NCI-H2029 (cell line): Measurements from ENCODE around the gene OR2T35.
"Not testable (repeated sequence)": the region's sequence is repeated elsewhere in the genome, so short reads cannot be mapped to it uniquely, and the experiment has no call there.

Experiments
- DNase-seq: peaks from one replicate; lab custom pipeline; 2025; lab: John Stamatoyannopoulos, UW

The OR2T35 gene

GRCh38 chr1:248645178-248645577, at the start of gene OR2T35:
Gene OR2T35 (minus strand): TSS chr1:248645278. CDS start chr1:248639258, 6,020 bp downstream.
- not testable (repeated sequence) for DNase-seq

- no peak for DNase-seq
Measured at GRCh38 chr1:248691567-248692155, 46.6 kb upstream of the OR2T35 start.

GRCh38 chr1:248688527-248689298, 43.6 kb upstream of the OR2T35 start:
- DNase-seq = no peak

- no peak for DNase-seq
Measured at GRCh38 chr1:248686815-248687214, 41.7 kb upstream of the OR2T35 start.

GRCh38 chr1:248681651-248682050, 36.6 kb upstream of the OR2T35 start:
- DNase-seq = no peak

GRCh38 chr1:248670003-248670402, 24.9 kb upstream of the OR2T35 start:
- no peak for DNase-seq

GRCh38 chr1:248663453-248664328, 18.6 kb upstream of the OR2T35 start:
- DNase-seq = not testable (repeated sequence)

- DNase-seq = not testable (repeated sequence)
Measured at GRCh38 chr1:248656797-248657196, 11.7 kb upstream of the OR2T35 start.

GRCh38 chr1:248655354-248655753, 10.3 kb upstream of the OR2T35 start, which contains the start of gene OR2T27:
Gene OR2T27 (minus strand): TSS chr1:248655528. CDS start chr1:248650884, 4,644 bp downstream.
- not testable (repeated sequence) for DNase-seq

- not testable (repeated sequence) for DNase-seq
Measured at GRCh38 chr1:248648770-248649536, 3.9 kb upstream of the OR2T35 start.

- not testable (repeated sequence) for DNase-seq
Measured at GRCh38 chr1:248642971-248643651, 2.0 kb downstream of the OR2T35 start.

GRCh38 chr1:248641583-248641982, 3.5 kb downstream of the OR2T35 start:
- not testable (repeated sequence) for DNase-seq

- DNase-seq = not testable (repeated sequence)
Measured at GRCh38 chr1:248640906-248641305, 4.2 kb downstream of the OR2T35 start.

GRCh38 chr1:248639652-248640051, 5.4 kb downstream of the OR2T35 start:
- DNase-seq = not testable (repeated sequence)

- DNase-seq = not testable (repeated sequence)
Measured at GRCh38 chr1:248636612-248637011, 8.5 kb downstream of the OR2T35 start.

GRCh38 chr1:248634991-248635390, 10.1 kb downstream of the OR2T35 start, which contains the start of gene OR2T11:
Gene OR2T11 (minus strand): TSS chr1:248635091. CDS start chr1:248627128, 7,963 bp downstream.
- not testable (repeated sequence) for DNase-seq

- no peak for DNase-seq
Measured at GRCh38 chr1:248631354-248632008, 13.6 kb downstream of the OR2T35 start.

GRCh38 chr1:248630551-248630950, 14.5 kb downstream of the OR2T35 start:
- DNase-seq = no peak

GRCh38 chr1:248627971-248628844, 16.9 kb downstream of the OR2T35 start:
- no peak for DNase-seq
